PFSK-1 (cell line): ENCODE data around the gene TTLL4.

Source experiments
- FOXP2 ChIP-seq: optimal IDR thresholded peaks from 2 replicates; pipeline ENCODE3; 2011; ENCODE audit warnings: borderline replicate concordance, control low read depth, inconsistent platforms; ENCODE audit not compliant: insufficient read depth; ENCODE audit errors: extremely low read length, extremely low read depth
- POLR2AphosphoS5 ChIP-seq: IDR thresholded peaks from 2 replicates; pipeline ENCODE4 v1.6.1; 2012; ENCODE audit warnings: low read depth, mild to moderate bottlenecking, control low read depth, low read length, moderate library complexity
- REST ChIP-seq, 2 experiments: IDR thresholded peaks; 2 replicates each; pipeline versions ENCODE4 v1.6.1 to v1.8.0; 2011 to 2012; ENCODE audit warnings: low read depth in 2 of 2, low read length in 2 of 2, control low read depth in 1 of 2, inconsistent platforms in 1 of 2, mild to moderate bottlenecking in 1 of 2, moderate library complexity in 1 of 2; ENCODE audit not compliant: insufficient read depth in 1 of 2
- SIN3A ChIP-seq: IDR thresholded peaks from 2 replicates; pipeline ENCODE4 v1.6.1; 2012; ENCODE audit warnings: mild to moderate bottlenecking, low read length, moderate library complexity, borderline replicate concordance; ENCODE audit not compliant: insufficient read depth
- TAF1 ChIP-seq: IDR thresholded peaks from 2 replicates; pipeline ENCODE4 v1.6.1; 2012; ENCODE audit warnings: low read length, control low read depth, borderline replicate concordance; ENCODE audit not compliant: insufficient read depth

TTLL4 gene

GRCh38 chr2:218744615-218745014 lies 34.0 kb downstream of the TTLL4 start:
- TF ChIP-seq FOXP2: no peak

GRCh38 chr2:218745160-218745558 lies 34.5 kb downstream of the TTLL4 start:
- TF ChIP-seq POLR2AphosphoS5 (no peak), SIN3A (no peak), TAF1 (no peak), REST (IDR thresholded peaks at IDR 0.05; ENCODE audit: insufficient read depth in 1 of 2, low read depth in 2 of 2, low read length in 2 of 2) (no peak), FOXP2 (no peak)

- TF ChIP-seq TAF1 (no peak), FOXP2 (no peak), POLR2AphosphoS5 (no peak), REST (IDR thresholded peaks at IDR 0.05; ENCODE audit: insufficient read depth in 1 of 2, low read depth in 2 of 2, low read length in 2 of 2) (no peak), SIN3A (no peak)
Observed at GRCh38 chr2:218745559-218746469, 35.2 kb downstream of the TTLL4 start.

GRCh38 chr2:218746470-218746795 lies 35.8 kb downstream of the TTLL4 start:
- TF ChIP-seq REST (IDR thresholded peaks at IDR 0.05; ENCODE audit: insufficient read depth in 1 of 2, low read depth in 2 of 2, low read length in 2 of 2) (no peak), TAF1 (no peak), SIN3A (no peak), FOXP2 (no peak), POLR2AphosphoS5 (no peak)

GRCh38 chr2:218746960-218747359 lies 36.3 kb downstream of the TTLL4 start:
- TF ChIP-seq SIN3A (no peak), TAF1 (no peak), REST (IDR thresholded peaks at IDR 0.05; ENCODE audit: insufficient read depth in 1 of 2, low read depth in 2 of 2, low read length in 2 of 2) (no peak), POLR2AphosphoS5 (no peak), FOXP2 (no peak)
